Ishikawa (cell line): ENCODE data around the gene PPP2R2C.

Experiments
- CEBPB ChIP-seq: IDR thresholded peaks from 2 replicates; pipeline ENCODE4 v1.6.1; 2012
- CREB1 ChIP-seq: IDR thresholded peaks from 2 replicates; pipeline ENCODE4 v1.6.1; 2012; ENCODE audit warnings: low read depth
- EGR1 ChIP-seq: IDR thresholded peaks from 2 replicates; pipeline ENCODE4 v1.6.1; 2012
- EP300 ChIP-seq: IDR thresholded peaks from 2 replicates; pipeline ENCODE4 v1.6.1; 2012; ENCODE audit warnings: borderline replicate concordance
- FOXM1 ChIP-seq: IDR thresholded peaks from 2 replicates; pipeline ENCODE4 v1.6.1; 2012; ENCODE audit warnings: low read depth, borderline replicate concordance
- NFIC ChIP-seq: IDR thresholded peaks from 2 replicates; pipeline ENCODE4 v1.6.1; 2012
- RAD21 ChIP-seq: IDR thresholded peaks from 2 replicates; pipeline ENCODE4 v1.6.1; 2012; ENCODE audit warnings: low read depth
- TAF1 ChIP-seq: IDR thresholded peaks from 2 replicates; pipeline ENCODE4 v1.6.1; 2012; ENCODE audit warnings: low read depth, mild to moderate bottlenecking
- TCF12 ChIP-seq: IDR thresholded peaks from 2 replicates; pipeline ENCODE4 v1.6.1; 2012; ENCODE audit warnings: low read depth
- TEAD4 ChIP-seq: IDR thresholded peaks from 2 replicates; pipeline ENCODE4 v1.6.1; 2012
- YY1 ChIP-seq: IDR thresholded peaks from 2 replicates; pipeline ENCODE4 v1.6.1; 2012; ENCODE audit warnings: low read depth
- ZBTB7A ChIP-seq: IDR thresholded peaks from 2 replicates; pipeline ENCODE4 v1.6.1; 2012; ENCODE audit warnings: low read depth
- TF ChIP-seq, protein P1 (sequence below): IDR thresholded peaks from 2 replicates; pipeline ENCODE4 v1.6.1; 2012
- TF ChIP-seq, protein P2 (sequence below): IDR thresholded peaks from 2 replicates; pipeline ENCODE4 v1.6.1; 2012
- TF ChIP-seq, protein P3 (sequence below): IDR thresholded peaks from 2 replicates; pipeline ENCODE4 v1.6.1; 2012; ENCODE audit warnings: low read depth, mild to moderate bottlenecking

Gene PPP2R2C

DNA sequence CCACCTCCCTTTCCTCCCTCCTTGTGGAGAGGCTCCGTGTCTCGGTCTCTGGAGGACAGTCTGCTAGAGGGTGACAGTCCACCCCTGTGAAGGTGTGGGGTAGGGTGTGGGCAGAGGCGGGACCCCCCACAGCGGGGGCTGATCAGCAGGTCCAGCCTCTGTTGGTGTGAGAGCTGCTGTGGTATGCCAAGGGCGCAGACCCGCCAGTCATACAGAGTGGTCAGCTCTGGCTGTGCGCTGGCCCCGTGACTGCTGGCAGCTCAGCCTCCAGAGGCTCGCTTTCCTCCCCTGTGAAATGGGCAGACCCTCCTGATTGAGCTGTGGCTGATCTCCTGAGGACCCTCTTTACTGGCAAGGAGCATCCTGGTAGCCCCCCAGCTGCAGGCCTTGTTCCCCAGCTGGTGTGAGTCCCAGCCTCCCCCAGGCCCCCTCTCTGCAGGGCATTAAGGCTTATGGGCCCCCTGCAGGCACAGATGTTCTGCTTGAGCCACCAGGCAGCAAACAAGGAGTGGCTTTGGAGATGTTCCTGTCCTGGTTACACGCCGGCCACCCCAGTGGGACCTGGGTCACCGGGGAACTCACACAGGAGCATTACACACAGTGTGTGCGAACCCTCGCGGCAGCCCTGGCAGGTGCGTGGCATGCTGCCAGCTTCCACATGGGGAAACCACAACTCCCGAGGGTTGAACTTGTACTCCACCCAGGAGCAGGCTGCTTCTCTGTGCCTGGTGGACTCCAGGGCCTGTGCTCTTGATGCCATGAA, 76.8 kb downstream of the PPP2R2C start:
- no peak for TF ChIP-seq EGR1
- TF ChIP-seq CREB1 = no peak
- TF ChIP-seq RAD21 = no peak
- TF ChIP-seq TCF12 = no peak
- TF ChIP-seq, protein P1, sequence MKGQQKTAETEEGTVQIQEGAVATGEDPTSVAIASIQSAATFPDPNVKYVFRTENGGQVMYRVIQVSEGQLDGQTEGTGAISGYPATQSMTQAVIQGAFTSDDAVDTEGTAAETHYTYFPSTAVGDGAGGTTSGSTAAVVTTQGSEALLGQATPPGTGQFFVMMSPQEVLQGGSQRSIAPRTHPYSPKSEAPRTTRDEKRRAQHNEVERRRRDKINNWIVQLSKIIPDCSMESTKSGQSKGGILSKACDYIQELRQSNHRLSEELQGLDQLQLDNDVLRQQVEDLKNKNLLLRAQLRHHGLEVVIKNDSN = no peak
- no peak for TF ChIP-seq YY1

DNA sequence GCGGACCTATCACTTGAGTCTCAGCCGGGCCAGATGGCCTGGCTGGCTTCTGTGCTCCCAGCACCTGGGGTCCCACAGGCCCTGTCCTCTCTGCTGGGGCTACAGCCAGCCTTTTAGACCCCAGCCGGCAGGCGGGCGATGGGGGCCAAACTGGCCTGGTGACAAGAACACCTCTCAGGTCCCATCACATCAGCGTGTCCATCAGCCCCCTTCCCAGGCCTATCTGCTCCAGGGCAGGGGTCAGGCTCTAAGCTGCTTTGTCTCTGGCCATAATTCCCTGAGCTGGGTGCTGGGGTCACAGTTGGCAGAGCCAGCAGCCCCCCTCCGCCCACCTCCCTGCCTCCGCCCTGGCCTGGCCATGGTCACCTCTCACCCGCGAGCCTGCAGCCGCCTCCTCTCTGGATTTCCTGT, 77.7 kb downstream of the PPP2R2C start:
- TF ChIP-seq, protein P2, sequence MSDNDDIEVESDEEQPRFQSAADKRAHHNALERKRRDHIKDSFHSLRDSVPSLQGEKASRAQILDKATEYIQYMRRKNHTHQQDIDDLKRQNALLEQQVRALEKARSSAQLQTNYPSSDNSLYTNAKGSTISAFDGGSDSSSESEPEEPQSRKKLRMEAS = no peak
- TF ChIP-seq ZBTB7A (no peak), EP300 (no peak), RAD21 (no peak), NFIC (no peak), YY1 (no peak), FOXM1 (no peak), CEBPB (no peak), TCF12 (no peak), TAF1 (no peak), CREB1 (no peak), TEAD4 (no peak), EGR1 (no peak)
- TF ChIP-seq, protein P3, sequence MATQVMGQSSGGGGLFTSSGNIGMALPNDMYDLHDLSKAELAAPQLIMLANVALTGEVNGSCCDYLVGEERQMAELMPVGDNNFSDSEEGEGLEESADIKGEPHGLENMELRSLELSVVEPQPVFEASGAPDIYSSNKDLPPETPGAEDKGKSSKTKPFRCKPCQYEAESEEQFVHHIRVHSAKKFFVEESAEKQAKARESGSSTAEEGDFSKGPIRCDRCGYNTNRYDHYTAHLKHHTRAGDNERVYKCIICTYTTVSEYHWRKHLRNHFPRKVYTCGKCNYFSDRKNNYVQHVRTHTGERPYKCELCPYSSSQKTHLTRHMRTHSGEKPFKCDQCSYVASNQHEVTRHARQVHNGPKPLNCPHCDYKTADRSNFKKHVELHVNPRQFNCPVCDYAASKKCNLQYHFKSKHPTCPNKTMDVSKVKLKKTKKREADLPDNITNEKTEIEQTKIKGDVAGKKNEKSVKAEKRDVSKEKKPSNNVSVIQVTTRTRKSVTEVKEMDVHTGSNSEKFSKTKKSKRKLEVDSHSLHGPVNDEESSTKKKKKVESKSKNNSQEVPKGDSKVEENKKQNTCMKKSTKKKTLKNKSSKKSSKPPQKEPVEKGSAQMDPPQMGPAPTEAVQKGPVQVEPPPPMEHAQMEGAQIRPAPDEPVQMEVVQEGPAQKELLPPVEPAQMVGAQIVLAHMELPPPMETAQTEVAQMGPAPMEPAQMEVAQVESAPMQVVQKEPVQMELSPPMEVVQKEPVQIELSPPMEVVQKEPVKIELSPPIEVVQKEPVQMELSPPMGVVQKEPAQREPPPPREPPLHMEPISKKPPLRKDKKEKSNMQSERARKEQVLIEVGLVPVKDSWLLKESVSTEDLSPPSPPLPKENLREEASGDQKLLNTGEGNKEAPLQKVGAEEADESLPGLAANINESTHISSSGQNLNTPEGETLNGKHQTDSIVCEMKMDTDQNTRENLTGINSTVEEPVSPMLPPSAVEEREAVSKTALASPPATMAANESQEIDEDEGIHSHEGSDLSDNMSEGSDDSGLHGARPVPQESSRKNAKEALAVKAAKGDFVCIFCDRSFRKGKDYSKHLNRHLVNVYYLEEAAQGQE = no peak
- TF ChIP-seq, protein P1 = no peak

DNA sequence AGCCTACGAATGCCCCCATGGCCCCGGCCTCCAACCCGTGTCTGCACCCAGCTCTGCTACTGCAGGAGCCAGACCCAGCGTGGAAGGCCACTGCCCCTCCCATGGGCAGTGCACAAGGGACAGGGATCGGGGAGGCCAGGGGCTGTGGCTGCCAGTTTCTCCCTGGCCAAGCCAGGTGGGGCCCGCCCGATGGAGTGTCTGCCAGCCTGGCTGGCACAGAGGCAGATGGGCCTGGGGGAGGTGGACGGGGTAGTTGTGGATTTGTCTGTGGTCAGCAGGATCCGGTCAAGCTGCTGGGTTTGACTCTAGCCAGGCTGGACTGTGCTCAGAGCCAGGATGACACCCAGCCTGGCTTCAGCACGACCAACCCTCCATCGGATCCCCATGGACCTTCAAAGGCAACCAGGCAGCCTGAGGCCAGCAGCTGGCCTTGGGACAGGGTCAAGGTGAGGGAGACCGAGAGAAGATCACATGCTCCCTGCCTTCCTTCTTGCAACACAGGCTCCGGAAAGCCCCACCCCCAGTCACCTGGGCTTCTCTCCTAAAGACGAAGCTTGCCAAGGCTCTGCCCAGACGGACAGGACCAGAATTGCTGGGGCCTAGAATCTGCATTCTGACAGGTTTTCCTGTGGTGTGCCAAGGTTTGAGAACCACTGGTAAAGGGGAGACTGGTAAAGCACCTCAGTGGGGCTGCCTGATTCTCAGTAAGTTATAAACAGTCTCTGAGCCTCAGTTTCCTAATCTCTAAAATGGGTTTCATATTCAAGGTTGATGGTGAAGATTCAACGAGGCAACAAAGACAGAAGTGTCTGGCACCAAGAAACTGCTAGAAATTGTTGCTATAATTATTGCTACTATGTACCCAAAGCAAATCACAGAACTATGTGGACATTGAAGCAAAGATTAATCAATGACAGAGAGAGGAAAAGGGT, 78.6 kb downstream of the PPP2R2C start:
- no peak for TF ChIP-seq TCF12
- no peak for TF ChIP-seq RAD21
- TF ChIP-seq FOXM1 = no peak
- TF ChIP-seq, protein P2 = no peak
- TF ChIP-seq EGR1 = no peak
- TF ChIP-seq EP300 = no peak
- TF ChIP-seq, protein P1 = no peak
- TF ChIP-seq YY1 = no peak
- no peak for TF ChIP-seq CEBPB
- TF ChIP-seq NFIC = no peak
- TF ChIP-seq, protein P3 = no peak
- TF ChIP-seq TAF1 = no peak
- no peak for TF ChIP-seq TEAD4
- no peak for TF ChIP-seq ZBTB7A
- no peak for TF ChIP-seq CREB1

DNA sequence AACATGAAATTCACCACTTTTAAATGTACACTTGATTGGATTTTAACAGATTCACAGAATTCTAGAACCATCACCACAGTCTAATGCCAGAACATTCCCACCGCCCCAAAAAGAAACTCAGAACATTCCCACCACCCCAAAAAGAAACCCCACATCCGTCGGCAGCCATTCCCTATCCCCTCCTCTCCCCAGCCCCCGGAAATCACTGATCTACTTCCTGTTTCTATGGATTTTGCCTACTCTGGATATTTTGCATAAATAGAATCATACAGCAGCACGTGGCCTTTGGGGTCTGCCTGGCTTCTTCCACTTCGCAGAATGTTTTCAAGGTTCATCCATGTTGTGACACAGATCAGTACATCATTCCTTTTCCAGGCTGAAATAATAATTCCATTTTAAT, 79.3 kb downstream of the PPP2R2C start:
- TF ChIP-seq TEAD4 (no peak), EP300 (no peak)
- TF ChIP-seq, protein P1 = no peak

DNA sequence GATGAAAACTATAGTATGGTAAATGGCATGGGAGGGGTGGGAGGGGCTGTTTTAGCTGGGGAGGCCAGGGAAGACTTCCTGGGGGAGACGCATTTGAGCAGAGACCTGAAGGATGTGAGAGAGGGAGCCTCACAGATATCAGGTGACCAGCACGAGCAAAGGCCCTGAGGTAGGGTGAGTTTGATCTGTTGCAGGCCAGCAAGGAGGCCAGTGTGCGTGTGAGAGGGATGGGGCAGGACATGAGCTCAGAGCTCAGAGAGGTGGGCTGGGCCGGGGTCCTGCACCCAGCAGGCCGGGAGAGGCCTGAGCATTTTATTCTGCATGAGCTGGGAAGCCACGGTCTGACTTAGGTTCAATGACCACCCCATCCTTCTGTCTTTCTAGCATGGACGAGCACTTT, 80.0 kb downstream of the PPP2R2C start:
- TF ChIP-seq, protein P3 = no peak
- TF ChIP-seq NFIC (no peak), RAD21 (no peak), EGR1 (no peak), ZBTB7A (no peak), FOXM1 (no peak), YY1 (no peak), TAF1 (no peak), TEAD4 (no peak), EP300 (no peak), CEBPB (no peak), CREB1 (no peak), TCF12 (no peak)
- TF ChIP-seq, protein P2 = no peak
- TF ChIP-seq, protein P1 = no peak
